Tibial nerve (tissue), 4 donors: ENCODE results near the gene AGRP.

Source experiments
- CTCF ChIP-seq, 5 experiments: fragments of 200-600 bp in 3 of 5; fragments of 450-650 bp in 2 of 5; sonication (generic) in 3 of 5; IDR thresholded peaks; one replicate each; pipeline ENCODE4 v1.5.1; 2016 to 2019; ENCODE audit warnings: antibody characterized with exemption in 5 of 5, mild to moderate bottlenecking in 3 of 5, moderate library complexity in 2 of 5
- EP300 ChIP-seq, 2 donors: sonication (generic); formaldehyde crosslinking; IDR thresholded peaks; one replicate each; pipeline ENCODE4 v1.6.1; 2017; ENCODE audit warnings: antibody characterized with exemption in 2 of 2, mild to moderate bottlenecking in 1 of 2
- POLR2A ChIP-seq, 2 donors: fragments of 450-650 bp; IDR thresholded peaks; one replicate each; pipeline ENCODE4 v1.6.1; 2017; ENCODE audit warnings: antibody characterized with exemption in 2 of 2, mild to moderate bottlenecking in 2 of 2, moderate library complexity in 2 of 2

- TF ChIP-seq CTCF (IDR thresholded peaks at IDR 0.05) (no peak), POLR2A (IDR thresholded peaks at IDR 0.05) (no peak), EP300 (IDR thresholded peaks at IDR 0.05) (no peak)
These were observed 18.8 kb downstream of the AGRP start for GRCh38 chr16:67464565-67464964.
